Spleen (tissue), 11 donors: ENCODE results near the gene FOXP1. TPM values are rescaled to one million over a fixed set of nuclear protein-coding genes. Genes with fewer than 3 reads are reported as not detected.

Experiments
- DNase-seq: peaks from one replicate; pipeline ENCODE4 v3.0.0-alpha.2; 2020
- H3K27ac ChIP-seq, 8 donors: fragments of 200-600 bp; sonication (generic) in 7 of 8; 1 replicate in 4 of 8; 2 replicates in 4 of 8; pipeline versions ENCODE4 v1.5.0 to v1.8.0; 2016 to 2021; ENCODE audit warnings: inconsistent platforms in 4 of 8, mild to moderate bottlenecking in 4 of 8, moderate library complexity in 1 of 8
- H3K27me3 ChIP-seq, 7 donors: fragments of 200-600 bp; sonication (generic) in 6 of 7; replicated peaks in 1 of 7; 1 replicate in 4 of 7; 2 replicates in 3 of 7; pipeline versions ENCODE4 v1.5.0 to v1.8.0; 2016 to 2021; ENCODE audit warnings: inconsistent platforms in 3 of 7, mild to moderate bottlenecking in 1 of 7
- H3K36me3 ChIP-seq, 6 donors: fragments of 200-600 bp; sonication (generic) in 5 of 6; 1 replicate in 4 of 6; 2 replicates in 2 of 6; pipeline versions ENCODE4 v1.5.0 to v1.8.0; 2016 to 2021; ENCODE audit warnings: inconsistent platforms in 2 of 6
- H3K4me1 ChIP-seq, 6 donors: fragments of 200-600 bp; sonication (generic) in 5 of 6; 1 replicate in 3 of 6; 2 replicates in 3 of 6; pipeline versions ENCODE4 v1.5.0 to v1.8.0; 2016 to 2021; ENCODE audit warnings: inconsistent platforms in 3 of 6
- H3K4me3 ChIP-seq, 8 donors: fragments of 200-600 bp; sonication (generic) in 7 of 8; 1 replicate in 4 of 8; 2 replicates in 4 of 8; pipeline versions ENCODE4 v1.5.0 to v1.8.0; 2016 to 2021; ENCODE audit warnings: inconsistent platforms in 4 of 8, mild to moderate bottlenecking in 4 of 8, moderate library complexity in 2 of 8
- H3K9me3 ChIP-seq, 8 donors: fragments of 200-600 bp; sonication (generic) in 7 of 8; 1 replicate in 4 of 8; 2 replicates in 4 of 8; pipeline versions ENCODE4 v1.5.0 to v1.8.0; 2016 to 2021; ENCODE audit warnings: inconsistent platforms in 4 of 8
- CTCF ChIP-seq, 11 experiments: fragments of 200-600 bp in 7 of 11; fragments of 450-650 bp in 4 of 11; sonication (generic) in 4 of 11; IDR thresholded peaks in 8 of 11; conservative IDR thresholded peaks in 3 of 11; 1 replicate in 7 of 11; 2 replicates in 4 of 11; pipeline versions ENCODE4 v1.4.0 to v1.8.0; 2016 to 2021; ENCODE audit warnings: antibody characterized with exemption in 11 of 11, inconsistent platforms in 4 of 11, mild to moderate bottlenecking in 1 of 11
- POLR2A ChIP-seq, 3 donors: fragments of 450-650 bp; IDR thresholded peaks; one replicate each; pipeline ENCODE4 v1.5.1; 2017; ENCODE audit warnings: antibody characterized with exemption in 3 of 3, mild to moderate bottlenecking in 1 of 3
- POLR2AphosphoS5 ChIP-seq, 3 donors: sonication (generic); formaldehyde crosslinking; IDR thresholded peaks; one replicate each; pipeline ENCODE4 v1.5.1; 2017; ENCODE audit warnings: antibody characterized with exemption in 3 of 3
- WGBS, 5 donors: extraction: QIAGEN DNeasy Blood & Tissue Kit in 3 of 5; methylation state at CpG; one replicate each; pipeline versions ENCODE4 v1.1.5 to v1.1.7; 2013 to 2018; 5-methylcytosine and 5-hydroxymethylcytosine counted together
- intact Hi-C: fragments of 100-400 bp; cut with DNase I; formaldehyde crosslinking; loops from one replicate; pipeline ENCODE4 v1.15.0; 2023; ENCODE audit warnings: low total_unique reads
- polyA plus RNA-seq, 3 donors: library from polyadenylated mRNA; stranded (reverse); fragments of 200-250 nt; gene quantifications; one replicate each; pipeline ENCODE4 v1.2.1, GENCODE V29; 2013
- total RNA-seq, 7 donors: library from RNA; depleted of rRNA in 3 of 7; stranded (reverse); fragments of >200 nt in 3 of 7; fragmentation: NEBNext Ultra II Directional in 4 of 7; extraction: Animal tissue kit (Norgen Biotek cat#: 25700) in 4 of 7; gene quantifications; one replicate each; pipeline versions ENCODE4 v1.1.0 to v1.2.1, GENCODE V29; 2016 to 2021
- donor health status: healthy with polysubstance abuse.
- donor health status: DM: no; HTN: no; CAD: no; lungs with moderate emphysema.
- donor health status: DM: no; HTN: no; CAD: no.
- donor health status: Bipolar disorder and iron deficiency.
- donor health status: healthy.
- donor health status: DM: no; HTN: no; CAD: no.
- donor health status: DM: yes; HTN: yes; CAD: no.

FOXP1 gene
- total and polyA plus RNA-seq, 10 donors = 11.1 to 202 (median 153) TPM

- Histone ChIP-seq H3K27me3 (no peaks in the 10 kb centered on the region), H3K9me3 (no peaks in the 10 kb centered on the region), H3K4me3 (no peak overlapping the region), H3K36me3 (no peaks in the 10 kb centered on the region), H3K4me1 (peaks cover 4 to 65% (median 21%) of the 10 kb centered on the region in 6 donors), H3K27ac (peak overlapping the region in 1 of 8 donors; percentile 80)
- DNase-seq = no peak
- intact Hi-C loops = no loop called here
- 91 to 97% (median 95%) methylated on average over 3 of the region's 3 CpGs for whole genome bisulfite sequencing, 5 donors
- no peak for TF ChIP-seq POLR2A (IDR thresholded peaks at IDR 0.05)
Observed at GRCh38 chr3:71247958-71248335, 335.6 kb downstream of the FOXP1 start.

DNA sequence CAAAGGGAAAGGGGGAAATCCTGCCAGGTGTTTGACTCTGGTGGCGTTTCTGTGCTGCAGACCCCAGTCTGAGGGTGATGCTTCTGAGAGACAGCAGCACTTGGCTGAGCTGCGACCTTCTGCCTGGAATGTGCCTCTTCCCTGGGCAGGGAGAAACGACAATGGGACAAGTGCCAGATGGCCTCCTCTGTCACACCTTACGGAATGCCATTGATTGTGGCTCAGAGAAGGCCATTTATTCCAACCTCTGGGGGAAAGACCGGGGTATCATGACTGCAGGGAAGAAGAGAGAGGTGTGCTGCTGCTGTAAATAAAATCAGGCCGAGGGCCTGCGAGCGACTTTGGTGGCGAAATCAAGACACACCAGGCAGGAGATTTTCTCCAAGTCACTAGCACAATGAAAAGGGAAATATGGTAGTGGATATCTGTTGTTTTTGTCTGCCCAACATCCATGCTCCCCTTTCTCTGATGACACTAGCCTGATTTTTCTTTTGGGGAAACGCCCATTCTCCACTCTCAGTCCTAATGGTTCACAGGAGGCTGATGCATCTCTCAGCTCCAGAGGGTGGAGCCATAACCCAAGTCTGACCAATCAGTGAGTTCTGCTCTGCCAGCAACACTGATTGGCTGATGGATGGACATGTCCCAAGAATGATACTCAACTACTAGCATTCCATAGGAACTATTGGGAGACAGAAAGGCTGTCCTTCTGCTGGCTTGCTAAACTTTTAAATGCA lies 336.1 kb downstream of the FOXP1 start:
- Histone ChIP-seq H3K4me1 (peaks cover 4 to 65% (median 21%) of the 10 kb centered on the region in 6 donors), H3K4me3 (no peak overlapping the region), H3K27ac (no peak overlapping the region), H3K9me3 (no peaks in the 10 kb centered on the region), H3K36me3 (no peaks in the 10 kb centered on the region), H3K27me3 (no peaks in the 10 kb centered on the region)
- 85 to 95% (median 92%) methylated on average over 10 of the region's 10 CpGs for WGBS, 5 donors
- TF ChIP-seq POLR2A (IDR thresholded peaks at IDR 0.05) (no peak), CTCF (IDR thresholded peaks at IDR 0.05 in 8 of 11, conservative IDR thresholded peaks at IDR 0.05 in 3 of 11) (no peak), POLR2AphosphoS5 (IDR thresholded peaks at IDR 0.05) (no peak)
- intact Hi-C loops = no loop called here
- no peak for DNase-seq

- no peak overlapping the region for H3K4me3 ChIP-seq
- intact Hi-C loops = no loop called here
- no peak for DNase-seq
- 82 to 89% (median 86%) methylated on average over 17 to 19 of the region's 19 CpGs for WGBS, 5 donors
- peaks cover 4 to 65% (median 21%) of the 10 kb centered on the region in 6 donors for H3K4me1 ChIP-seq
- TF ChIP-seq POLR2AphosphoS5 (IDR thresholded peaks at IDR 0.05) (no peak), POLR2A (IDR thresholded peaks at IDR 0.05) (no peak), CTCF (IDR thresholded peaks at IDR 0.05 in 8 of 11, conservative IDR thresholded peaks at IDR 0.05 in 3 of 11) (no peak)
- no peaks in the 10 kb centered on the region for H3K36me3 ChIP-seq
- no peaks in the 10 kb centered on the region for H3K27me3 ChIP-seq
- no peak overlapping the region for H3K27ac ChIP-seq
- no peaks in the 10 kb centered on the region for H3K9me3 ChIP-seq
Observed at GRCh38 chr3:71245971-71246880, 337.3 kb downstream of the FOXP1 start.

DNA sequence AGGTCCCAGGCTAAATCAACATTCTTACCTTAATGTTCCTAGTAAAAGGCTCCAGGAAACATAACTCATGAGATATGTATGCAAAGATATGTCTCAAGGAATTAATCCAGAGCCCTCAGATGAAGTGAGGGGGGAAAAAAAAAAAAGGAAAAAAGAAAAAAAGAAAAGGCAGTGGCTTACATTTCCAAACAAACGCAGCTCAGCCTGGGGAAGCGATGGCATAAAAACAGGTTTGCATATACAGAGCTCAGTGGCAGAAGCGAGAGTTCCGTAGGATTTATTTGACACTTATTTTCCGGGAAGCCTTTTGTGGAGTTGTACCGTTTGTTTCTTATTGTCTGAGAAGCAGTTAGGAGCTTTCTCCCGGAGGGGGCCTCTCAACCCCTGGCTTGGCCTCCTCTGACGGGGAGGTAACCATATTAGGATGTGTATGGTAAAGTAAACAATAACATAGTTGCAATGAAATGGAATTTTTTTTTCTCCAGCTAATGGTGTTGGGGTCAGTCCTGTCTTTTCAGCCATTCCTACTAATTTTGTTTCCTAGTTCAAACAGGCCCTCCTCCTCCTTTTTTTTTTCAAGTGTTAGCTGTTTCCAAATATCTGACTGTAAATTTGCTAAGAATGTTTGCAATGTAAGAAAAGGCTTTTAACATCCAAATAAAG lies 338.6 kb downstream of the FOXP1 start:
- no peak overlapping the region for H3K4me3 ChIP-seq
- intact Hi-C loops = no loop called here
- DNase-seq = no peak
- peaks cover 4 to 70% (median 23%) of the 10 kb centered on the region in 6 donors for H3K4me1 ChIP-seq
- no peak for TF ChIP-seq POLR2A (IDR thresholded peaks at IDR 0.05)
- H3K9me3 ChIP-seq = no peaks in the 10 kb centered on the region
- H3K27ac ChIP-seq = no peak overlapping the region
- no peaks in the 10 kb centered on the region for H3K27me3 ChIP-seq
- 65 to 78% (median 70%) methylated on average over 8 of the region's 8 CpGs for WGBS, 5 donors
- H3K36me3 ChIP-seq = no peaks in the 10 kb centered on the region
